Fibroblast of lung (primary cell): ENCODE measurements around the gene HIBCH.

Experiments
- EZH2 ChIP-seq: IDR thresholded peaks from 2 replicates; pipeline ENCODE4 v1.5.1; 2012; ENCODE audit warnings: low read length, control low read depth, mild to moderate bottlenecking; ENCODE audit errors: missing control alignments
- TF ChIP-seq, protein P1 (sequence below), 2 donors: IDR thresholded peaks in 1 of 2; conservative IDR thresholded peaks in 1 of 2; 1 replicate in 1 of 2; 2 replicates in 1 of 2; pipeline ENCODE4 v1.5.1; 2011 to 2012; ENCODE audit warnings: low read length in 2 of 2, control low read depth in 1 of 2, inconsistent platforms in 1 of 2, low read depth in 1 of 2, mild to moderate bottlenecking in 1 of 2

DNA sequence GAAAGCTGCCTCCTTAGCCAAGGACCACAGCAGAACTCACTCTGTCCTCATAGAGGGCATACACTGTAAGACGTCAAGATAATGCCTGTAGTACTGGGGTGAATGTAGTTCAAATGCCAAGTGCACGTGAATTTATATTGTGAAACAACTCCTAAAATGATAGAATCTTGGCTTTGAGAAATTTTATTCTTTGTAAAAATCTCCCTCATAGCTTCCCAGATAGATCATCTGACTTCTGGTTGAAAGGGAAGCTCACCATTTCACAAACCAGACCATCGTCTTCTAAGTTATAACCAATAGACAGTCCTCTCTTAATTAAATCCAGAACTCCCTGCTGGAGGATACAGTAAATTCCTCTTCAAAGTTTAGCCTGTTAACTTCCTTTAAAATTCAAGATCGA, 146.2 kb downstream of the HIBCH start:
- TF ChIP-seq, protein P1, sequence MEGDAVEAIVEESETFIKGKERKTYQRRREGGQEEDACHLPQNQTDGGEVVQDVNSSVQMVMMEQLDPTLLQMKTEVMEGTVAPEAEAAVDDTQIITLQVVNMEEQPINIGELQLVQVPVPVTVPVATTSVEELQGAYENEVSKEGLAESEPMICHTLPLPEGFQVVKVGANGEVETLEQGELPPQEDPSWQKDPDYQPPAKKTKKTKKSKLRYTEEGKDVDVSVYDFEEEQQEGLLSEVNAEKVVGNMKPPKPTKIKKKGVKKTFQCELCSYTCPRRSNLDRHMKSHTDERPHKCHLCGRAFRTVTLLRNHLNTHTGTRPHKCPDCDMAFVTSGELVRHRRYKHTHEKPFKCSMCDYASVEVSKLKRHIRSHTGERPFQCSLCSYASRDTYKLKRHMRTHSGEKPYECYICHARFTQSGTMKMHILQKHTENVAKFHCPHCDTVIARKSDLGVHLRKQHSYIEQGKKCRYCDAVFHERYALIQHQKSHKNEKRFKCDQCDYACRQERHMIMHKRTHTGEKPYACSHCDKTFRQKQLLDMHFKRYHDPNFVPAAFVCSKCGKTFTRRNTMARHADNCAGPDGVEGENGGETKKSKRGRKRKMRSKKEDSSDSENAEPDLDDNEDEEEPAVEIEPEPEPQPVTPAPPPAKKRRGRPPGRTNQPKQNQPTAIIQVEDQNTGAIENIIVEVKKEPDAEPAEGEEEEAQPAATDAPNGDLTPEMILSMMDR (conservative IDR thresholded peaks at IDR 0.05 in 1 of 2, IDR thresholded peaks at IDR 0.05 in 1 of 2; ENCODE audit: low read depth in 1 of 2, low read length in 2 of 2), result no peak
- TF ChIP-seq EZH2, result no peak
